Activated CD4-positive, alpha-beta T cell treated with anti-CD3 and anti-CD28 coated beads for 24 hours (primary cell): ENCODE measurements around the gene RAB5A.
"Not testable (repeated sequence)": the region's sequence is repeated elsewhere in the genome, so short reads cannot be mapped to it uniquely, and the experiment has no call there.

ENCODE experiments used
- DNase-seq, 2 donors: peaks; one replicate each; pipeline ENCODE4 v3.0.0-alpha.2; 2020; ENCODE audit warnings: low read depth in 2 of 2

The RAB5A gene

GRCh38 chr3:20028905-20029331 is 82.0 kb downstream of the RAB5A start:
- DNase-seq, result no peak

- DNase-seq, result not testable (repeated sequence)
These were observed 85.0 kb downstream of the RAB5A start for GRCh38 chr3:20031939-20032338.
